ENCODE results near the gene HPS4. TPM values are rescaled to one million over a fixed set of nuclear protein-coding genes. Genes with fewer than 3 reads are reported as not detected.

Gene HPS4
- total RNA-seq, 1 donor from 2014 or later: 36.1 TPM

DNA sequence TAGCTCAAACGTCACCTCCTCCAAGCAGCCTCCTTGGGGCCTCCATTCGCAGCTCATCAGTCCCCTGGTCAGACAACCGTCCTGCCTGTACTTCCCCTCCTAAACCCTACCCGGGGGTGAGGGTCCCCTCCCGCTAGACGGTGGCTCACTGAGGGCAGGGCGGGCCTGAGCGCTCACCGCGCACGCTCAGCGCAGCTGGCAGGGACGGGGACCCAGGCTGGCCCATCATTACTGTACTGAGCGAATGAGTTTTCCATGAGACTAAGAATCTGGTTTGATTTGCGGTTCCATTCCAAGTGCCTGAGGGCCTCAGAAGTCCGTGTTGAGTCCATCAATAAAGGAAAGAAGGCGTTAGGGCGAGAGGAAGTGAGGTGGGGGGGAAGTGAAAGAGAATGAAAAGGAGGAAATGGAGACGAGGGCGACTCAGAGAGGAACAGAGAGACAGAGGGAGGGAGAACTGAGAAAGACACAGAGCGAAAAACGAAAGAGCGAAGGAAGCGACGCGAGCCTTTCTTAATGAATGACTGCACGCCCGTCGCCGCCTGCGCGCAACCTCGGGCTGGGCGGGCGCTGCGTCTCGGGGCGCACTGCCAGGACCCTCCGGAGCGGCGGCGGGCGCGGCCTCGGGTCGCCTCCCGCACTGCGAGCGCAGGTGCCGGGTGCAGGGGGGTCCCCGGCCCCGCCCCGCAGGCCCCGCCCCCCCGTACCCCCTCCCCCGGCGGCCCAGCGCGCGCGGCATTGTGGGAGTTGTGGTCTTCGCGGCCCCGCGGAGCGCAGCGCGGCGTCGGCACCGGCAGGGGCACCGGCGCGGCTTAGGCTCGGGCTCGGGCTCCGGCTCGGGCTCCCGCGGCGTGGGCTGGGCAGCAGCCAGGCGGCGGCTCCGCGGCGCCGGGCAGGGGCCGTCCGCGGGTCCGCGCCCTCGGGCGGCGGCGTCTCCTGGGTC lies 54.8 kb downstream of the HPS4 start, which contains the start of gene ASPHD2:
Gene ASPHD2, plus strand, starts transcription at position 746 of the 943 bp plus-strand sequence. CDS start 4,356 bp downstream, outside the sequence.
- Histone ChIP-seq H3K36me3 (no peaks in the 10 kb centered on the region), H3K4me1 (peaks cover 13% of the 10 kb centered on the region), H3K27me3 (no peaks in the 10 kb centered on the region), H3K4me3 (peak within 1 kb of the TSS; percentile 62), H3K9me3 (no peaks in the 10 kb centered on the region), H3K27ac (peak within 1 kb of the TSS; percentile 58)
- TF ChIP-seq POLR2AphosphoS5 (IDR thresholded peaks at IDR 0.05; ENCODE audit: insufficient read depth in 1 of 2, low read depth in 1 of 2): peak in 1 of 2 donors; percentile 24
- TF ChIP-seq, protein P1, sequence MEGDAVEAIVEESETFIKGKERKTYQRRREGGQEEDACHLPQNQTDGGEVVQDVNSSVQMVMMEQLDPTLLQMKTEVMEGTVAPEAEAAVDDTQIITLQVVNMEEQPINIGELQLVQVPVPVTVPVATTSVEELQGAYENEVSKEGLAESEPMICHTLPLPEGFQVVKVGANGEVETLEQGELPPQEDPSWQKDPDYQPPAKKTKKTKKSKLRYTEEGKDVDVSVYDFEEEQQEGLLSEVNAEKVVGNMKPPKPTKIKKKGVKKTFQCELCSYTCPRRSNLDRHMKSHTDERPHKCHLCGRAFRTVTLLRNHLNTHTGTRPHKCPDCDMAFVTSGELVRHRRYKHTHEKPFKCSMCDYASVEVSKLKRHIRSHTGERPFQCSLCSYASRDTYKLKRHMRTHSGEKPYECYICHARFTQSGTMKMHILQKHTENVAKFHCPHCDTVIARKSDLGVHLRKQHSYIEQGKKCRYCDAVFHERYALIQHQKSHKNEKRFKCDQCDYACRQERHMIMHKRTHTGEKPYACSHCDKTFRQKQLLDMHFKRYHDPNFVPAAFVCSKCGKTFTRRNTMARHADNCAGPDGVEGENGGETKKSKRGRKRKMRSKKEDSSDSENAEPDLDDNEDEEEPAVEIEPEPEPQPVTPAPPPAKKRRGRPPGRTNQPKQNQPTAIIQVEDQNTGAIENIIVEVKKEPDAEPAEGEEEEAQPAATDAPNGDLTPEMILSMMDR (IDR thresholded peaks at IDR 0.05): no peak
- peak in 1 of 2 donors; percentile 23 for TF ChIP-seq POLR2A (IDR thresholded peaks at IDR 0.05)
- intact Hi-C loops (cut with DNase I): no loop called here
- DNase-seq (ENCODE audit: extremely low spot score in 2 of 2): no peak

DNA sequence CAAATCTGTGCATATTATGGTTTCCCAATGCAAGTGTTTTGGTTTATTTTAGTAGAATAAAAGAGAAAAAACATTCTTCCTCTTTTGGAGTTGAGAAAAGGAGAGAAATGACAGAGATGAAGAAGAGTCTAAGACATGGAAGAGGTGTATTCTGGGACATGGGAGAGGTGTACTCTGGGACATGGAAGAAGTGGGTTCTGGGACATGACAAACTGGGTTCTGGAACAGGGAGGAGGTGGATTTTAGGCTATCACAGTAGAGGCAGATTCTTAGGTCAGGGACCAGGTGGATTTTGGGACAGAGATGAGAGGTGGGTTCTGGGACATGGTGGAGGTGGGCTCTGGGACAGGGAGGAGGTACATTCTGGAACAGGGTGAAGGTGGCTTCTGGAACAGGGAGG lies 56.7 kb downstream of the HPS4 start:
- intact Hi-C loops (cut with DNase I): no loop called here
- no peaks in the 10 kb centered on the region for H3K27me3 ChIP-seq
- H3K4me1 ChIP-seq: peaks cover 13% of the 10 kb centered on the region
- no peak overlapping the region for H3K27ac ChIP-seq
- DNase-seq (ENCODE audit: extremely low spot score in 2 of 2): no peak
- TF ChIP-seq POLR2AphosphoS5 (IDR thresholded peaks at IDR 0.05; ENCODE audit: insufficient read depth in 1 of 2, low read depth in 1 of 2) (no peak), POLR2A (IDR thresholded peaks at IDR 0.05) (no peak)
- TF ChIP-seq, protein P1 (IDR thresholded peaks at IDR 0.05): no peak
- no peak overlapping the region for H3K4me3 ChIP-seq
- H3K36me3 ChIP-seq: no peaks in the 10 kb centered on the region
- no peaks in the 10 kb centered on the region for H3K9me3 ChIP-seq

DNA sequence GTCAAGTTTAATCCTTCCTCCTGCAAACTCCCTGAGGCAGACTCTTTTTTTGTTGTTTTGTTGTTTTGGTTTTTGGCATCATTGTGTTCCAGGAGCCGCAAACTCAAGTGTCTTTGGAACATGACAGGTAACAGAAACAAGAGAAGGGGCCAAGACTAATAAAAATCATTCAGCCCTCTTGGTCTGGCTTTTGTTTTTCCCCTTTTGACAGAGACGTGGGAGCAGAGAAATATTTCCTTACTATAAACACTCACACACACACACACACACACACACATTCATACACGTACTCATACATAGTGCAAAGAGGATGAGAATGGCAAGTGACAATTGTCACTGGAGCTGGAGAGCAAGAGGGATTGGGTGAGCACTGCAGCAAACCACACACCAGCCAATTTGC lies 65.0 kb downstream of the HPS4 start:
- intact Hi-C loops (cut with DNase I): no loop called here
- no peaks in the 10 kb centered on the region for H3K36me3 ChIP-seq
- H3K27me3 ChIP-seq: peaks cover 3% of the 10 kb centered on the region
- H3K4me3 ChIP-seq: no peak overlapping the region
- no peaks in the 10 kb centered on the region for H3K4me1 ChIP-seq
- DNase-seq (ENCODE audit: extremely low spot score in 2 of 2): no peak
- no peaks in the 10 kb centered on the region for H3K9me3 ChIP-seq
- no peak overlapping the region for H3K27ac ChIP-seq
- TF ChIP-seq POLR2AphosphoS5 (IDR thresholded peaks at IDR 0.05; ENCODE audit: insufficient read depth in 1 of 2, low read depth in 1 of 2) (no peak), POLR2A (IDR thresholded peaks at IDR 0.05) (no peak)
- TF ChIP-seq, protein P1 (IDR thresholded peaks at IDR 0.05): no peak

DNA sequence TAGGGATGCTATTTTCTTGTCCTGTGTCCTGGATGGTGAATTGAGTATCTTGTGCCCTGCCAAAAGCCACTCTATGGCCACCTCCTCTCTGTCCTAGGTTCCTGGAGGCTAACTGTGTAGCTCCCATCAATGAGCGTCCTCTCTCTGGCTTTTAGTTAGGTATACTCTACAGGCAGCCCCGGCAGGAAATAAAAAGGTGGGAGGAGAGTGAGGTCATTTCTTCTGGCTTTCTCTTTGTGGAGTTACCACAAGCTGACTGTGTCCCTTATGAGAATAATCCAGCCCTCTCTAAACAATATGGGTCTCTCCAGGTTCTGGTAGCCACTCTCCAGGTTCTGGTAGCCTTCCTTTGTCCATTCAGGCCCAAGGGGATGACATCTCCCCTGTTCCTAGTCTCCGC lies 66.2 kb downstream of the HPS4 start:
- intact Hi-C loops (cut with DNase I): no loop called here
- peaks cover 3% of the 10 kb centered on the region for H3K27me3 ChIP-seq
- H3K4me3 ChIP-seq: no peak overlapping the region
- H3K27ac ChIP-seq: no peak overlapping the region
- H3K36me3 ChIP-seq: no peaks in the 10 kb centered on the region
- no peak for DNase-seq (ENCODE audit: extremely low spot score in 2 of 2)
- no peaks in the 10 kb centered on the region for H3K4me1 ChIP-seq
- no peaks in the 10 kb centered on the region for H3K9me3 ChIP-seq
- TF ChIP-seq POLR2AphosphoS5 (IDR thresholded peaks at IDR 0.05; ENCODE audit: insufficient read depth in 1 of 2, low read depth in 1 of 2): no peak
- TF ChIP-seq POLR2A (IDR thresholded peaks at IDR 0.05): no peak
- TF ChIP-seq, protein P1 (IDR thresholded peaks at IDR 0.05): no peak
